H1 (cell line): ENCODE results near the gene ZDHHC24. TPM values are rescaled to one million over a fixed set of nuclear protein-coding genes. Genes with fewer than 3 reads are reported as not detected.

Experiments
- CTCF ChIA-PET: fragments of 300-600 bp; sonication (Branson Sonifier 250); formaldehyde crosslinking; loops from one replicate; lab custom pipeline; 2021; ENCODE audit not compliant: partially characterized antibody; lab: Charles Lee
- POLR2A ChIA-PET: fragments of 300-600 bp; sonication (Branson Sonifier 250); formaldehyde crosslinking; loops from one replicate; lab custom pipeline; 2021; ENCODE audit warnings: inconsistent platforms; ENCODE audit not compliant: partially characterized antibody; lab: Charles Lee
- DNase-seq, 2 experiments: peaks; one replicate each; pipeline versions ENCODE4 v3.0.0 to v3.0.0-alpha.2; 2010 to 2022; ENCODE audit warnings: low spot score in 2 of 2, low read depth in 1 of 2, mixed read lengths in 1 of 2
- FAIRE-seq: peaks from 2 replicates; lab custom pipeline; 2011; peaks lifted over from hg19 to GRCh38; lab: Jason Lieb, UNC
- H2AFZ ChIP-seq: 2 replicates; pipeline ENCODE4 v1.8.1; 2012; ENCODE audit warnings: low read length, inconsistent platforms
- H2AK5ac ChIP-seq: 2 replicates; pipeline ENCODE4 v1.6.1; 2013; ENCODE audit warnings: low read depth, low read length
- H2BK120ac ChIP-seq: replicated peaks from 2 replicates; pipeline ENCODE3; 2013; ENCODE audit warnings: low read depth, low read length, inconsistent platforms
- H2BK12ac ChIP-seq: 2 replicates; pipeline ENCODE4 v1.6.1; 2013; ENCODE audit warnings: low read depth, low read length
- H2BK15ac ChIP-seq: 2 replicates; pipeline ENCODE4 v1.6.1; 2013; ENCODE audit warnings: low read length
- H2BK20ac ChIP-seq: 2 replicates; pipeline ENCODE4 v1.6.1; 2013; ENCODE audit warnings: low read length
- H2BK5ac ChIP-seq: 2 replicates; pipeline ENCODE4 v1.6.1; 2013; ENCODE audit warnings: low read depth, low read length
- H3K14ac ChIP-seq: 2 replicates; pipeline ENCODE4 v1.6.1; 2013; ENCODE audit warnings: inconsistent platforms; ENCODE audit not compliant: insufficient read length
- H3K18ac ChIP-seq: 2 replicates; pipeline ENCODE4 v1.6.1; 2013; ENCODE audit warnings: low read length; ENCODE audit errors: extremely low read depth
- H3K23ac ChIP-seq: 2 replicates; pipeline ENCODE4 v1.6.1; 2013; ENCODE audit warnings: inconsistent platforms; ENCODE audit not compliant: insufficient read length
- H3K23me2 ChIP-seq: 2 replicates; pipeline ENCODE4 v1.6.1; 2013; ENCODE audit warnings: low read depth, low read length
- H3K27ac ChIP-seq: 2 replicates; pipeline ENCODE4 v1.6.1; 2011; ENCODE audit warnings: low read depth, low read length, inconsistent platforms
- H3K27me3 ChIP-seq, 4 experiments: replicated peaks in 1 of 4; 1 replicate in 1 of 4; 2 replicates in 3 of 4; pipeline versions ENCODE4 v1.6.1 to v1.8.1; 2011 to 2013; ENCODE audit warnings: low read length in 3 of 4, mild to moderate bottlenecking in 3 of 4, inconsistent platforms in 2 of 4, mixed read lengths in 2 of 4, moderate library complexity in 1 of 4; ENCODE audit not compliant: control insufficient read depth in 3 of 4, insufficient read depth in 3 of 4; ENCODE audit errors: extremely low read depth in 1 of 4
- H3K36me3 ChIP-seq, 4 experiments: 2 replicates each; pipeline versions ENCODE4 v1.6.1 to v1.8.1; 2011 to 2013; ENCODE audit warnings: mild to moderate bottlenecking in 4 of 4, low read length in 3 of 4, moderate library complexity in 2 of 4, control low read depth in 1 of 4, inconsistent platforms in 1 of 4; ENCODE audit not compliant: insufficient read depth in 4 of 4, control insufficient read depth in 2 of 4
- H3K4ac ChIP-seq: replicated peaks from 2 replicates; pipeline ENCODE3; 2013; ENCODE audit warnings: low read length, low read depth, mixed read lengths, inconsistent platforms; ENCODE audit not compliant: insufficient read length
- H3K4me1 ChIP-seq, 4 experiments: replicated peaks in 1 of 4; 1 replicate in 1 of 4; 2 replicates in 3 of 4; pipeline versions ENCODE4 v1.6.1 to v1.8.1; 2011 to 2013; ENCODE audit warnings: low read length in 3 of 4, inconsistent platforms in 2 of 4, mixed read lengths in 1 of 4; ENCODE audit not compliant: insufficient read depth in 4 of 4, control insufficient read depth in 3 of 4
- H3K4me2 ChIP-seq, 2 experiments: 2 replicates each; pipeline versions ENCODE4 v1.6.1 to v1.8.1; 2011 to 2013; ENCODE audit warnings: low read depth in 2 of 2, low read length in 2 of 2, control low read depth in 1 of 2, inconsistent platforms in 1 of 2, mild to moderate bottlenecking in 1 of 2; ENCODE audit not compliant: insufficient read depth in 1 of 2
- H3K4me3 ChIP-seq, 4 experiments: fragments of 200-600, 300-600 bp in 1 of 4; sonication (generic), shearing (Covaris generic), sonication (Bioruptor Twin) in 1 of 4; 2 replicates each; pipeline versions ENCODE4 v1.5.1 to v1.8.1; 2011 to 2016; ENCODE audit warnings: low read length in 4 of 4, low read depth in 3 of 4, control low read depth in 2 of 4, inconsistent platforms in 2 of 4, mild to moderate bottlenecking in 2 of 4, mixed read lengths in 1 of 4, moderate library complexity in 1 of 4; ENCODE audit not compliant: insufficient read depth in 2 of 4; ENCODE audit errors: extremely low read depth in 1 of 4
- H3K56ac ChIP-seq: replicated peaks from 2 replicates; pipeline ENCODE3; 2013; ENCODE audit warnings: low read depth, mild to moderate bottlenecking, mixed read lengths, low read length, inconsistent platforms; ENCODE audit not compliant: insufficient read length
- H3K79me1 ChIP-seq: 2 replicates; pipeline ENCODE4 v1.6.1; 2013; ENCODE audit warnings: low read depth, low read length, control low read depth
- H3K79me2 ChIP-seq, 2 experiments: 2 replicates each; pipeline versions ENCODE4 v1.6.1 to v1.8.1; 2012 to 2013; ENCODE audit warnings: low read length in 2 of 2, mild to moderate bottlenecking in 2 of 2, inconsistent platforms in 1 of 2; ENCODE audit not compliant: insufficient read depth in 2 of 2, control insufficient read depth in 1 of 2
- H3K9ac ChIP-seq, 4 experiments: replicated peaks in 1 of 4; 1 replicate in 1 of 4; 2 replicates in 3 of 4; pipeline versions ENCODE4 v1.6.1 to v1.8.1; 2011 to 2013; ENCODE audit warnings: low read depth in 3 of 4, low read length in 3 of 4, control low read depth in 2 of 4, mild to moderate bottlenecking in 2 of 4, moderate library complexity in 2 of 4, inconsistent platforms in 1 of 4; ENCODE audit errors: extremely low read depth in 1 of 4
- H3K9me3 ChIP-seq, 2 experiments: 2 replicates each; pipeline versions ENCODE4 v1.6.1 to v1.8.1; 2012 to 2013; ENCODE audit warnings: mild to moderate bottlenecking in 2 of 2, moderate library complexity in 2 of 2, control low read depth in 1 of 2, inconsistent platforms in 1 of 2, low read depth in 1 of 2, low read length in 1 of 2, mixed read lengths in 1 of 2; ENCODE audit not compliant: insufficient read depth in 2 of 2
- H4K20me1 ChIP-seq, 2 experiments: replicated peaks in 1 of 2; 2 replicates each; pipeline versions ENCODE3 to v1.8.1; 2011 to 2013; ENCODE audit warnings: inconsistent platforms in 2 of 2, low read length in 2 of 2, mild to moderate bottlenecking in 1 of 2; ENCODE audit not compliant: insufficient read depth in 2 of 2, control insufficient read depth in 1 of 2
- H4K5ac ChIP-seq: 2 replicates; pipeline ENCODE4 v1.6.1; 2013; ENCODE audit warnings: low read length, low read depth, mixed read lengths, inconsistent platforms; ENCODE audit not compliant: insufficient read length
- H4K8ac ChIP-seq: 2 replicates; pipeline ENCODE4 v1.8.0; 2013; ENCODE audit warnings: mild to moderate bottlenecking, moderate library complexity, low read length, inconsistent platforms; ENCODE audit not compliant: insufficient read depth; ENCODE audit errors: extremely low read depth
- H4K91ac ChIP-seq: replicated peaks from 2 replicates; pipeline ENCODE3; 2013; ENCODE audit warnings: low read length, mixed read lengths, inconsistent platforms; ENCODE audit not compliant: insufficient read length
- BACH1 ChIP-seq: IDR thresholded peaks from 2 replicates; pipeline ENCODE4 v1.6.1; 2012; ENCODE audit warnings: low read length, improper control_type of control experiment
- RNF2 ChIP-seq: fragments of 200-900, 300-1000 bp; sonication (generic); IDR thresholded peaks from 2 replicates; pipeline ENCODE4 v1.7.1; 2016; ENCODE audit warnings: borderline replicate concordance, low read depth, mild to moderate bottlenecking, antibody characterized with exemption, low read length; ENCODE audit not compliant: poor library complexity, severe bottlenecking; ENCODE audit errors: missing control alignments
- RXRA ChIP-seq: IDR thresholded peaks from 2 replicates; pipeline ENCODE4 v1.6.1; 2011; ENCODE audit warnings: low read depth, mild to moderate bottlenecking, low read length, moderate library complexity; ENCODE audit not compliant: insufficient read depth
- WGBS, 2 experiments: shearing (Covaris generic) in 1 of 2; methylation state at CpG; one replicate each; pipeline versions ENCODE4 v1.1.6 to v1.1.7; 2013 to 2015; ENCODE audit warnings: low lambda C conversion rate in 2 of 2, mixed read lengths in 2 of 2, inconsistent platforms in 1 of 2, low coverage in 1 of 2, missing lambda C conversion rate in 1 of 2; ENCODE audit not compliant: insufficient replicate concordance in 2 of 2, insufficient coverage in 1 of 2, insufficient read length in 1 of 2; ENCODE audit errors: extremely low coverage in 1 of 2, missing lambda C conversion rate in 1 of 2; 5-methylcytosine and 5-hydroxymethylcytosine counted together
- polyA plus RNA-seq, 7 experiments: library from polyadenylated mRNA; depleted of rRNA in 3 of 7; stranded (reverse) in 5 of 7; unstranded in 2 of 7; fragments of >200 nt in 5 of 7; fragments of 200-250 nt in 2 of 7; gene quantifications; 1 replicate in 5 of 7; 2 replicates in 1 of 7; 4 replicates in 1 of 7; pipeline versions ENCODE4 v1.2.1 to v1.2.3, GENCODE V29; 2011 to 2013; ENCODE audit warnings: missing spikeins in 2 of 7, mixed read lengths in 2 of 7
- total RNA-seq: library from RNA; stranded (reverse); fragmentation: NEBNext Ultra II Directional; extraction: Animal tissue kit (Norgen Biotek cat#: 25700); gene quantifications from 2 replicates; pipeline ENCODE4 v1.2.1, GENCODE V29; 2021

ZDHHC24 gene
- total and polyA plus RNA-seq, 2 of the 8 experiments (the other 6 are each of a cell fraction or from before 2014, with no cell fraction given), result 8.4 to 9.7 TPM

DNA sequence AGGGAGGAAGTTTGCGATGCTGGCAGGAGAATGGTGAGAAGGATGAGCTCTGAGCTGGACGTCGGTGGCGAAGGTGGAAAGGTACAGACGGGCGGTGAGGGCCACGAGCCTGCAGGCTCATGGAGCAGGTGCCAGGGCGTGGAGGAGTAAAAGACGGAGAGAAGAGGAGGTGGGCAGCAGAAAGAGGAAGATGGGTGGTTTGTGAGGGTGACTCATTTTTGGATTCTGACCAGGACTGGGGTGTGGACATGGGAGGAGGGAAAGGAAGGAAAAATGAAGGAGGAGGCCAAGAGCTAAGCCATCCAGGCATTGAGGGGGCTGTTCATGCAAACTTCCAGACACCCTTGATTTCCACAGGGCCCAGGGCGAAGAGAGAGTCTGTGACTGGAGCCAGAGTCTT is 3.5 kb downstream of the ZDHHC24 start:
- no peak overlapping the region for H3K4me2 ChIP-seq
- DNase-seq (no peak), FAIRE-seq (no peak)
- H2BK20ac ChIP-seq, result no peak overlapping the region
- no peaks in the 10 kb centered on the region for H3K36me3 ChIP-seq
- TF ChIP-seq RNF2 (no peak), BACH1 (no peak), RXRA (no peak)
- 91% methylated on average over 9 of the region's 10 CpGs; no CpG with 5 or more reads in 1 of the 2 experiments for WGBS, 2 experiments
- no peak overlapping the region for H3K4ac ChIP-seq
- no peak overlapping the region for H3K4me3 ChIP-seq
- peaks cover 3% of the 10 kb centered on the region; the same call in 1 of the 2 replicates for H3K23me2 ChIP-seq
- no peak overlapping the region for H2BK12ac ChIP-seq
- H3K9ac ChIP-seq, result peak overlapping the region in 1 of 4 experiments; percentile 18; a peak in 1 of 7 replicates
- H2BK15ac ChIP-seq, result peak overlapping the region; percentile 63; the same call in 1 of the 2 replicates
- no peaks in the 10 kb centered on the region for H3K79me1 ChIP-seq
- H4K20me1 ChIP-seq, result no peaks in the 10 kb centered on the region
- no peak overlapping the region for H3K14ac ChIP-seq
- peaks cover 0 to 17% (median 4%) of the 10 kb centered on the region in 4 experiments; a peak in 6 of 7 replicates for H3K4me1 ChIP-seq
- no peak overlapping the region for H2AFZ ChIP-seq
- H2AK5ac ChIP-seq, result no peak overlapping the region; the same call in 1 of the 2 replicates
- no peak overlapping the region for H4K91ac ChIP-seq
- H3K27ac ChIP-seq, result no peak overlapping the region
- H2BK120ac ChIP-seq, result no peak overlapping the region
- H4K5ac ChIP-seq, result no peak overlapping the region
- no peak overlapping the region for H3K18ac ChIP-seq
- no peaks in the 10 kb centered on the region for H3K27me3 ChIP-seq
- CTCF ChIA-PET, result interaction anchor here (0.8 to 1.6 kb wide), 6 partner anchors 8 to 135 kb away, joined by 3 to 4 read pairs (median 4); partner anchors contain the start of gene RBM4B
- H3K56ac ChIP-seq, result no peak overlapping the region
- no peak overlapping the region for H3K23ac ChIP-seq
- H3K9me3 ChIP-seq, result no peaks in the 10 kb centered on the region
- POLR2A ChIA-PET, result interaction anchor here (0.7 to 2.4 kb wide), 7 partner anchors 10 to 427 kb away, joined by 3 to 7 read pairs (median 4); partner anchors contain the start of genes RBM14 and RBM4B
- no peaks in the 10 kb centered on the region for H3K79me2 ChIP-seq
- H4K8ac ChIP-seq, result no peak overlapping the region
- H2BK5ac ChIP-seq, result no peak overlapping the region
